IMR-90 (cell line): ENCODE data around the gene RAD51B. TPM values are rescaled to one million over a fixed set of nuclear protein-coding genes. Genes with fewer than 3 reads are reported as not detected.
"Not testable (repeated sequence)": the region's sequence is repeated elsewhere in the genome, so short reads cannot be mapped to it uniquely, and the experiment has no call there.

Experiments
- ATAC-seq: fragments of 200-7000 bp; cut with Tn5 transposase; 2 replicates; pipeline ENCODE4 v1.9.1; 2020; ENCODE audit warnings: low read depth, mild to moderate bottlenecking, moderate library complexity
- BruUV-seq: library from RNA; stranded (reverse); fragments of 400-500 nt; replicated peaks from 2 replicates; lab custom pipeline; 2021; lab: Mats Ljungman, UMichigan
- CTCF ChIA-PET: fragments of 300-600 bp; formaldehyde crosslinking; extraction: SDS; loops from one replicate; lab custom pipeline; 2021; ENCODE audit warnings: antibody characterized with exemption; lab: Yijun Ruan, JAX
- POLR2A ChIA-PET: fragments of 300-600 bp; sonication (Branson Sonifier 250); formaldehyde crosslinking; loops from one replicate; lab custom pipeline; 2022; ENCODE audit warnings: antibody characterized with exemption; ENCODE audit not compliant: unreplicated experiment; lab: Charles Lee
- DNase-seq: peaks from one replicate; pipeline ENCODE4 v3.0.0; 2013
- H2AFZ ChIP-seq: replicated peaks from 2 replicates; pipeline ENCODE3; 2013; ENCODE audit warnings: low read length, mild to moderate bottlenecking; ENCODE audit not compliant: poor library complexity
- H2AK5ac ChIP-seq: 2 replicates; pipeline ENCODE4 v1.6.1; 2013; ENCODE audit warnings: low read depth, low read length, inconsistent platforms
- H2AK9ac ChIP-seq: replicated peaks from 2 replicates; pipeline ENCODE3; 2013; ENCODE audit warnings: mild to moderate bottlenecking, low read depth, low read length, moderate library complexity; ENCODE audit not compliant: poor library complexity
- H2BK120ac ChIP-seq: 2 replicates; pipeline ENCODE4 v1.6.1; 2013; ENCODE audit warnings: low read depth, low read length, inconsistent platforms
- H2BK15ac ChIP-seq: 3 replicates; pipeline ENCODE4 v1.6.1; 2013; ENCODE audit warnings: low read depth, low read length, inconsistent platforms
- H2BK20ac ChIP-seq: 2 replicates; pipeline ENCODE4 v1.6.1; 2013; ENCODE audit warnings: low read depth, mild to moderate bottlenecking, inconsistent platforms, low read length, moderate library complexity
- H2BK5ac ChIP-seq: 2 replicates; pipeline ENCODE4 v1.6.1; 2013; ENCODE audit warnings: mild to moderate bottlenecking, low read depth, low read length, inconsistent platforms; ENCODE audit not compliant: poor library complexity, severe bottlenecking
- H3K14ac ChIP-seq: replicated peaks from 2 replicates; pipeline ENCODE4 v1.6.1; 2013; ENCODE audit warnings: low read depth, low read length, inconsistent platforms
- H3K18ac ChIP-seq: 2 replicates; pipeline ENCODE4 v1.6.1; 2013; ENCODE audit warnings: low read depth, low read length, control low read depth
- H3K23ac ChIP-seq: 2 replicates; pipeline ENCODE4 v1.6.1; 2013; ENCODE audit warnings: low read depth, low read length, inconsistent platforms
- H3K27ac ChIP-seq: 2 replicates; pipeline ENCODE4 v1.5.1; 2013; ENCODE audit warnings: mild to moderate bottlenecking, control low read depth, low read length; ENCODE audit not compliant: insufficient read depth
- H3K27me3 ChIP-seq: 2 replicates; pipeline ENCODE4 v1.6.1; 2013; ENCODE audit warnings: low read length; ENCODE audit not compliant: control insufficient read depth, insufficient read depth
- H3K36me3 ChIP-seq: 2 replicates; pipeline ENCODE4 v1.6.1; 2013; ENCODE audit warnings: low read length, mixed read lengths; ENCODE audit not compliant: control insufficient read depth, insufficient read depth
- H3K4ac ChIP-seq: 2 replicates; pipeline ENCODE4 v1.6.1; 2013; ENCODE audit warnings: low read depth, low read length, inconsistent platforms
- H3K4me1 ChIP-seq: 2 replicates; pipeline ENCODE4 v1.6.1; 2013; ENCODE audit warnings: low read length, mixed read lengths; ENCODE audit not compliant: control insufficient read depth, insufficient read depth
- H3K4me2 ChIP-seq: 2 replicates; pipeline ENCODE4 v1.6.1; 2013; ENCODE audit warnings: low read depth, mild to moderate bottlenecking, control low read depth, low read length, moderate library complexity
- H3K4me3 ChIP-seq: 2 replicates; pipeline ENCODE4 v1.5.1; 2013; ENCODE audit warnings: low read depth, mild to moderate bottlenecking, control low read depth, low read length, moderate library complexity; ENCODE audit not compliant: insufficient read depth
- H3K56ac ChIP-seq: 2 replicates; pipeline ENCODE4 v1.6.1; 2013; ENCODE audit warnings: low read length, inconsistent platforms; ENCODE audit not compliant: insufficient read depth; ENCODE audit errors: extremely low read depth
- H3K79me1 ChIP-seq, 2 experiments: 2 replicates each; pipeline ENCODE4 v1.6.1; 2013; ENCODE audit warnings: low read length in 2 of 2, inconsistent platforms in 1 of 2, low read depth in 1 of 2
- H3K9ac ChIP-seq: 2 replicates; pipeline ENCODE4 v1.6.1; 2013; ENCODE audit warnings: low read depth, low read length, control low read depth
- H3K9me1 ChIP-seq: 2 replicates; pipeline ENCODE4 v1.6.1; 2013; ENCODE audit warnings: low read length, inconsistent platforms; ENCODE audit not compliant: insufficient read depth
- H3K9me3 ChIP-seq: 2 replicates; pipeline ENCODE4 v1.6.1; 2013; ENCODE audit warnings: low read length; ENCODE audit not compliant: control insufficient read depth, insufficient read depth
- H4K20me1 ChIP-seq: 2 replicates; pipeline ENCODE4 v1.6.1; 2013; ENCODE audit warnings: low read length, inconsistent platforms; ENCODE audit not compliant: insufficient read depth
- H4K5ac ChIP-seq: 2 replicates; pipeline ENCODE4 v1.6.1; 2013; ENCODE audit warnings: mild to moderate bottlenecking, low read depth, low read length, control low read depth
- H4K8ac ChIP-seq, 2 experiments: 2 replicates each; pipeline ENCODE4 v1.6.1; 2013; ENCODE audit warnings: low read depth in 2 of 2, low read length in 2 of 2, control low read depth in 1 of 2, inconsistent platforms in 1 of 2
- H4K91ac ChIP-seq: 2 replicates; pipeline ENCODE4 v1.6.1; 2013; ENCODE audit warnings: low read depth, low read length, inconsistent platforms; ENCODE audit not compliant: insufficient read depth
- WGBS, 2 experiments: methylation state at CpG; one replicate each; pipeline versions ENCODE4 v1.1.5 to v1.1.7; 2013; ENCODE audit warnings: missing lambda C conversion rate in 2 of 2; ENCODE audit not compliant: insufficient read length in 1 of 2; ENCODE audit errors: extremely low coverage in 2 of 2; 5-methylcytosine and 5-hydroxymethylcytosine counted together
- dilution Hi-C: fragments of 300-500 bp; cut with HindIII; formaldehyde crosslinking; loops from one replicate; pipeline ENCODE4 v1.14.3; 2018; ENCODE audit warnings: low sequenced_read_pairs; ENCODE audit not compliant: unreplicated experiment
- in situ Hi-C: fragments of 300-500 bp; cut with MboI; formaldehyde crosslinking; loops from 3 replicates; pipeline ENCODE4 v1.14.3; 2019; ENCODE audit warnings: low sequenced_read_pairs, inconsistent platforms, mixed read lengths
- intact Hi-C: fragments of 100-400 bp; cut with micrococcal nuclease; formaldehyde crosslinking; loops from 2 replicates; pipeline ENCODE4 v1.10.0; 2022
- polyA plus RNA-seq, 3 experiments: library from polyadenylated mRNA; depleted of rRNA; stranded (reverse); fragments of >200 nt; gene quantifications; 2 replicates each; pipeline ENCODE4 v1.2.3, GENCODE V29; 2012; ENCODE audit warnings: low replicate concordance in 1 of 3
- total RNA-seq: library from RNA; depleted of rRNA; stranded (reverse); fragments of >200 nt; gene quantifications from 2 replicates; pipeline ENCODE4 v1.2.3, GENCODE V29; 2012

The RAD51B gene
- total and polyA plus RNA-seq, 2 of the 4 experiments (the other 2 are of a cell fraction) = 5.1 to 18.8 TPM

- POLR2A ChIA-PET, H3K9ac ChIP-seq: not testable (repeated sequence)
Observed at GRCh38 chr14:68031011-68031410, 211.4 kb downstream of the RAD51B start.

More at GRCh38 chr14:68031011-68031410, 211.4 kb downstream of the RAD51B start:
- H2BK5ac ChIP-seq, H3K9me1 ChIP-seq, H3K18ac ChIP-seq, DNase-seq, CTCF ChIA-PET, H3K4me3 ChIP-seq, BruUV-seq, H2AK9ac ChIP-seq, H3K79me1 ChIP-seq, H3K4ac ChIP-seq, H2BK20ac ChIP-seq, H3K4me1 ChIP-seq, H2BK15ac ChIP-seq, in situ Hi-C loops, dilution Hi-C loops, H2BK120ac ChIP-seq, ATAC-seq, H2AK5ac ChIP-seq, H4K8ac ChIP-seq, H4K20me1 ChIP-seq, H3K4me2 ChIP-seq, H3K27me3 ChIP-seq, H3K27ac ChIP-seq, H3K9me3 ChIP-seq, H3K36me3 ChIP-seq, H4K5ac ChIP-seq, H4K91ac ChIP-seq, H3K14ac ChIP-seq, H3K56ac ChIP-seq, H2AFZ ChIP-seq, H3K23ac ChIP-seq, intact Hi-C loops: not testable (repeated sequence)
- no CpG with 5 or more reads among the region's 1 CpG for WGBS, 2 experiments
